MCF 10A (cell line): ENCODE measurements around the gene PER2. TPM values are rescaled to one million over a fixed set of nuclear protein-coding genes. Genes with fewer than 3 reads are reported as not detected.

Source experiments
- BruUV-seq: library from RNA; stranded (reverse); fragments of 400-500 nt; replicated peaks from 2 replicates; lab custom pipeline; 2021; lab: Mats Ljungman, UMichigan
- CTCF ChIA-PET: fragments of 300-600 bp; sonication (Branson Sonifier 250); formaldehyde crosslinking; extraction: SDS; loops from one replicate; lab custom pipeline; 2021; ENCODE audit warnings: antibody characterized with exemption, inconsistent platforms; lab: Yijun Ruan, JAX
- POLR2A ChIA-PET: fragments of 300-600, 350-650 bp; sonication (Branson Sonifier 250); formaldehyde crosslinking; extraction: SDS; loops from one replicate; lab custom pipeline; 2020; ENCODE audit warnings: antibody characterized with exemption, inconsistent platforms; lab: Yijun Ruan, JAX
- DNase-seq: peaks from one replicate; pipeline ENCODE4 v3.0.0-alpha.2; 2018; ENCODE audit not compliant: unreplicated experiment
- H3K27ac Mint-ChIP-seq: one replicate; pipeline ENCODE4 v1.8.0; 2022; ENCODE audit warnings: mild to moderate bottlenecking, low read depth, mixed read lengths; ENCODE audit not compliant: unreplicated experiment
- H3K27me3 Mint-ChIP-seq: one replicate; pipeline ENCODE4 v1.8.0; 2022; ENCODE audit warnings: mixed read lengths; ENCODE audit not compliant: insufficient read depth, unreplicated experiment
- H3K36me3 Mint-ChIP-seq: one replicate; pipeline ENCODE4 v1.8.0; 2022; ENCODE audit warnings: mild to moderate bottlenecking, moderate library complexity, mixed read lengths; ENCODE audit not compliant: insufficient read depth, unreplicated experiment
- H3K4me1 Mint-ChIP-seq: one replicate; pipeline ENCODE4 v1.8.0; 2022; ENCODE audit warnings: mixed read lengths; ENCODE audit not compliant: insufficient read depth, unreplicated experiment
- H3K4me3 Mint-ChIP-seq: one replicate; pipeline ENCODE4 v1.8.0; 2022; ENCODE audit warnings: mild to moderate bottlenecking, moderate library complexity, mixed read lengths; ENCODE audit not compliant: unreplicated experiment
- H3K9me3 Mint-ChIP-seq: one replicate; pipeline ENCODE4 v1.8.0; 2022; ENCODE audit warnings: mixed read lengths; ENCODE audit not compliant: unreplicated experiment
- CTCF ChIP-seq: fragments of 200-600 bp; IDR thresholded peaks from one replicate; pipeline ENCODE4 v1.8.0; 2022; ENCODE audit warnings: antibody characterized with exemption, mild to moderate bottlenecking; ENCODE audit not compliant: unreplicated experiment
- intact Hi-C: fragments of 100-400 bp; cut with micrococcal nuclease; formaldehyde crosslinking; loops from 2 replicates; pipeline ENCODE4 v1.14.1; 2022
- total RNA-seq: library from RNA; stranded (reverse); gene quantifications from 2 replicates; pipeline ENCODE4 v1.2.3, GENCODE V29; 2022

The PER2 gene
- total RNA-seq, 1 experiment from 2014 or later = 8.9 TPM

DNA sequence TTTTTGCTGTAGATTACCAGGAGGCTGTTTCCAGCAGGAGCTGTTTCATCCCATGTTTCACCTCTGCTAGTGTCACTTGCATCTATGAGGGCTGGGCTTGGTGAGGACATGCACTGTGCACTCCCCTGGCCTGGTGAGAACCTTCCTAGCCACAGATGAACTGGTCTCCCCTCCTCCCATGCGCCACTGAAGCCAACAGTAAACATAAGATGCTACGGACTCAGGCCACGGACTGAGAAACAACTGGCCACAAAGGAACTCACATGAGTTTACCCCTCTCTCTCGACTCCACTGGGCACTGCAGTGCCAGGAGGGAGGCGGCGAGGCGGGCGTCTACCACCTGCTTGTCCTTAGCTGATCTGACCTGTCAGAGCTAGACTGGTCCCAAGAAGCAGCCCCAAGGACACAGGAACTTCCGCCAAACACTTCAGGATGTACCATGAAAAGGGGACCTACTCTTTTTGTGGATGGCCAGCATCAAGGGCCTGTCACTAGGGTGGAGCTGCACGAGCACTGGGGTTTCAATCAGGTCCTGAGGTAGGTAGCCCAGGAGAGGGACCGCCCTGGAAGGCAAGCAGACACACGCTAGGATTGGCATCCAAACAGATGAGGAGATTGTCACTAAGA is 25.8 kb downstream of the PER2 start:
- no TSS peak for BruUV-seq
- TF ChIP-seq CTCF = no peak
- no peak overlapping the region for H3K4me3 Mint-ChIP-seq
- H3K27ac Mint-ChIP-seq = no peak overlapping the region
- DNase-seq = no peak
- POLR2A ChIA-PET = interaction anchor here (0.6 to 6.3 kb wide), 2 partner anchors 25 to 202 kb away, joined by 3 to 95 read pairs; partner anchors contain the start of gene PER2
- H3K9me3 Mint-ChIP-seq = no peaks in the 10 kb centered on the region
- intact Hi-C loops = loop anchor here (1.0 kb wide), 1 partner anchor 102 kb away; no protein-coding TSS in a partner anchor
- no peaks in the 10 kb centered on the region for H3K27me3 Mint-ChIP-seq
- peaks cover 61% of the 10 kb centered on the region for H3K36me3 Mint-ChIP-seq
- CTCF ChIA-PET = interaction anchor here (0.5 to 2.2 kb wide), 25 partner anchors 8 to 899 kb away, joined by 3 to 10 read pairs (median 3); partner anchors contain the start of gene PER2
- H3K4me1 Mint-ChIP-seq = peaks cover 17% of the 10 kb centered on the region

DNA sequence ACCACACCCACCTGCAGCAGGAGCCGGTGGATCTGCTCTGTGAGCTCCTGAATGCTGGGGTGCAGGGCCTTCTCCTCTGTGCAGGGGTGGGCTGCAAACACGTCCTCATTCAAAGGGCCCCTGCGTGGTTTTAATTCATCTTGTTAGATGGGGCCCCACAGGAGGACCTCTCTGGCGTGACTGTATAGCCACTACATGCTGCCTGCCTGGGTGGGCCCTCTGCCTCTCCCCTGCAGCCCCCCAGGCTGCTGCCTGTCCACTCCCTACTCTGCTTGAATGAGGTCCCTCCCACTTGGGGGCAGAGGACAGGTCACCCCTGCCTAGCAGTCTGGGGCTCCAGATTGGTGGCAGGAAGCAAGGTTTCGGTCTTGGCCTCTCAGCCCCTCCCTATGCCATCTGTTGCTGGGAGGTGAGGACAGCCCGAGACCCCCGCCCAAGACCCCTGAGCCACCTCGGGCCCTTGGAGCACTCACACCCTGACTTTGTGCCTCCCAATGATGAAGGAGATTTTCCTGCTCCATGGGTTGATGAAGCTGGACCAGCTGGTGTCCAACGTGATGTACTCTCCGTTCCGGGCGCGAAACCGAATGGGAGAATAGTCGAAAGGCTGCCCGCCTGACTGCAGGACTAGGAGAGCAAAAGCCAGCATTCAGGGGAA is 26.6 kb downstream of the PER2 start:
- CTCF ChIA-PET = interaction anchor here (0.9 to 2.0 kb wide), 5 partner anchors 18 to 404 kb away, joined by 3 to 8 read pairs (median 4); partner anchors contain the start of gene PER2
- intact Hi-C loops = no loop called here
- H3K36me3 Mint-ChIP-seq = peaks cover 54% of the 10 kb centered on the region
- POLR2A ChIA-PET = interaction anchor here (0.6 kb wide), 1 partner anchor 201 kb away, joined by 3 read pairs; no protein-coding TSS in a partner anchor
- BruUV-seq = no TSS peak
- DNase-seq = no peak
- no peaks in the 10 kb centered on the region for H3K27me3 Mint-ChIP-seq
- peaks cover 10% of the 10 kb centered on the region for H3K4me1 Mint-ChIP-seq
- no peak overlapping the region for H3K4me3 Mint-ChIP-seq
- H3K9me3 Mint-ChIP-seq = no peaks in the 10 kb centered on the region
- H3K27ac Mint-ChIP-seq = no peak overlapping the region
- TF ChIP-seq CTCF = no peak

DNA sequence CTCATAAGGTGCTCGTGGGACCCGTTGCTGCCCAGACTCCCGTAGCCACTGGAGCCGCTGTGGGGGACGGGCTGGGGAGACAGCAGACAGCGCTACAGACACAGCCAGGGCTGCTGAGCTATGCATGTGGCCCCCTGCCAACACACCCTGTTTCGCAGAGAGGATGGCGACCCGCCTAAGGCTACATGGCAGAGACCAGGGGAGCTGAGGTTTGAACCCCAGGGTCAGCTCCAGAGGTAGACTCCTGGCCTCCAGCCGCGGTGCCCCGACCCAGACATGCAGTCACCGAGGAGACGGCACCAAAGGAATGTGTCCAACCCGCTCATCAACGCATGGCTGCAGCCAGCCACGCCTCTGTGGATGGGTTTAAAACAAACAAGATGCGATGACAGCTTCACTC is 27.5 kb downstream of the PER2 start:
- BruUV-seq = no TSS peak

More for the DNA sequence above, 27.5 kb downstream of the PER2 start:
- intact Hi-C loops = no loop called here
- no peak for DNase-seq
- H3K4me3 Mint-ChIP-seq = no peak overlapping the region
- no peaks in the 10 kb centered on the region for H3K9me3 Mint-ChIP-seq
- peaks cover 52% of the 10 kb centered on the region for H3K36me3 Mint-ChIP-seq
- CTCF ChIA-PET = interaction anchor here (1.1 to 2.1 kb wide), 4 partner anchors 22 to 1883 kb away, joined by 3 to 5 read pairs (median 4); no protein-coding TSS in a partner anchor
- peaks cover 9% of the 10 kb centered on the region for H3K4me1 Mint-ChIP-seq
- POLR2A ChIA-PET = interaction anchor here (0.6 kb wide), 1 partner anchor 12 kb away, joined by 3 read pairs; no protein-coding TSS in a partner anchor
- H3K27ac Mint-ChIP-seq = no peak overlapping the region
- no peaks in the 10 kb centered on the region for H3K27me3 Mint-ChIP-seq
- no peak for TF ChIP-seq CTCF
